Gastroesophageal sphincter (tissue), 3 donors: ENCODE measurements around the gene KLF5.

ENCODE experiments used
- EP300 ChIP-seq: sonication (generic); formaldehyde crosslinking; IDR thresholded peaks from one replicate; pipeline ENCODE4 v1.6.1; 2017; ENCODE audit warnings: antibody characterized with exemption, mild to moderate bottlenecking
- POLR2A ChIP-seq, 2 donors: fragments of 450-650 bp; IDR thresholded peaks; one replicate each; pipeline ENCODE4 v1.6.1; 2017; ENCODE audit warnings: antibody characterized with exemption in 2 of 2, mild to moderate bottlenecking in 2 of 2, moderate library complexity in 1 of 2
- TF ChIP-seq, protein P1 (sequence below), 4 experiments: fragments of 200-600 bp in 2 of 4; fragments of 450-650 bp in 2 of 4; sonication (generic) in 1 of 4; IDR thresholded peaks; one replicate each; pipeline ENCODE4 v1.5.1; 2017 to 2019; ENCODE audit warnings: antibody characterized with exemption in 4 of 4, mild to moderate bottlenecking in 2 of 4, moderate library complexity in 2 of 4

DNA sequence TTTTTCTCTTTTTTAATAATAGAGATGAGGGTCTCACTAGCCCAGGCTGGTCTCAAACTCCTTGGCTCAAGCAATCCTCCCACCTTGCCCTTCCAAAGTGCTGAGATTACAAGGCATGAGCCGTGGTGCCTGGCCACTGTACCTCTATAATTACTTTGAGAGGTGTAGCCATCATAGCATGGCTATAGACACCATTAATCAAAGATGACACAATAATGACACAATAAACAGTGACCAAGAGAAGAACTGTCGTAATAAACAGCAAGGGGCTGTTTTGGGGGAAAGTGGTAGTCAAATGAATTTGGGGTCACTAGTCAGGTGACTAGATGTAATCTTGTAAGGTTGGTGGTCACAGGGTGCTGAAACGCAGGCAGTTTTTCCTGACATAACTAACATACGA, 30.4 kb downstream of the KLF5 start:
- TF ChIP-seq POLR2A (IDR thresholded peaks at IDR 0.05) (no peak), EP300 (no peak)
- TF ChIP-seq, protein P1, sequence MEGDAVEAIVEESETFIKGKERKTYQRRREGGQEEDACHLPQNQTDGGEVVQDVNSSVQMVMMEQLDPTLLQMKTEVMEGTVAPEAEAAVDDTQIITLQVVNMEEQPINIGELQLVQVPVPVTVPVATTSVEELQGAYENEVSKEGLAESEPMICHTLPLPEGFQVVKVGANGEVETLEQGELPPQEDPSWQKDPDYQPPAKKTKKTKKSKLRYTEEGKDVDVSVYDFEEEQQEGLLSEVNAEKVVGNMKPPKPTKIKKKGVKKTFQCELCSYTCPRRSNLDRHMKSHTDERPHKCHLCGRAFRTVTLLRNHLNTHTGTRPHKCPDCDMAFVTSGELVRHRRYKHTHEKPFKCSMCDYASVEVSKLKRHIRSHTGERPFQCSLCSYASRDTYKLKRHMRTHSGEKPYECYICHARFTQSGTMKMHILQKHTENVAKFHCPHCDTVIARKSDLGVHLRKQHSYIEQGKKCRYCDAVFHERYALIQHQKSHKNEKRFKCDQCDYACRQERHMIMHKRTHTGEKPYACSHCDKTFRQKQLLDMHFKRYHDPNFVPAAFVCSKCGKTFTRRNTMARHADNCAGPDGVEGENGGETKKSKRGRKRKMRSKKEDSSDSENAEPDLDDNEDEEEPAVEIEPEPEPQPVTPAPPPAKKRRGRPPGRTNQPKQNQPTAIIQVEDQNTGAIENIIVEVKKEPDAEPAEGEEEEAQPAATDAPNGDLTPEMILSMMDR (IDR thresholded peaks at IDR 0.05): no peak
